ENCODE data around the gene MOB1A. TPM values are rescaled to one million over a fixed set of nuclear protein-coding genes. Genes with fewer than 3 reads are reported as not detected.
"Not testable (repeated sequence)": the region's sequence is repeated elsewhere in the genome, so short reads cannot be mapped to it uniquely, and the experiment has no call there.

Gene MOB1A
- total RNA-seq, 1 experiment from 2014 or later = 95.1 TPM

- Histone ChIP-seq H3K9me3 (ENCODE audit: control insufficient read depth, low read depth, low read length) (peaks cover 4% of the 10 kb centered on the region), H3K4me1 (ENCODE audit: insufficient read depth, low read length) (no peaks in the 10 kb centered on the region), H2BK15ac (ENCODE audit: low read depth, low read length) (no peak overlapping the region), H3K27ac (ENCODE audit: insufficient read length, low read depth, low read length) (no peak overlapping the region), H4K91ac (ENCODE audit: insufficient read length, low read depth, low read length) (no peak overlapping the region), H2BK12ac (ENCODE audit: insufficient read length, low read depth, low read length) (no peak overlapping the region), H2BK20ac (ENCODE audit: low read depth, low read length, poor library complexity, severe bottlenecking) (no peak overlapping the region), H4K20me1 (ENCODE audit: control insufficient read depth, insufficient read depth, insufficient read length) (no peaks in the 10 kb centered on the region), H3K79me2 (ENCODE audit: insufficient read depth, low read length) (no peaks in the 10 kb centered on the region), H3K14ac (ENCODE audit: insufficient read depth, low read length) (no peak overlapping the region), H3K23ac (ENCODE audit: insufficient read length, low read depth, low read length) (no peak overlapping the region), H2BK120ac (ENCODE audit: low read depth, low read length, poor library complexity, severe bottlenecking) (no peak overlapping the region), H3K27me3 (ENCODE audit: insufficient read depth, low read length) (no peaks in the 10 kb centered on the region), H3K23me2 (ENCODE audit: insufficient read length, low read depth, low read length, poor library complexity, severe bottlenecking) (no peaks in the 10 kb centered on the region), H3K4me2 (ENCODE audit: insufficient read depth, insufficient read length, low read length) (no peak overlapping the region), H2BK5ac (ENCODE audit: insufficient read length, low read length) (no peak overlapping the region), H4K8ac (replicated peaks; ENCODE audit: insufficient read length, low read depth, low read length) (no peak overlapping the region), H2AFZ (ENCODE audit: low read length) (no peak overlapping the region), H3T11ph (ENCODE audit: low read length) (no peak overlapping the region), H4K5ac (ENCODE audit: insufficient read length, low read depth, low read length) (no peak overlapping the region), H3K18ac (ENCODE audit: insufficient read length, low read depth, low read length) (no peak overlapping the region), H3K9ac (ENCODE audit: extremely low read depth, insufficient read length, low read length) (no peak overlapping the region), H3K79me1 (ENCODE audit: insufficient read depth, low read depth, low read length, poor library complexity, severe bottlenecking) (no peaks in the 10 kb centered on the region), H3K4ac (ENCODE audit: low read depth, low read length) (no peak overlapping the region), H3K56ac (ENCODE audit: insufficient read length, low read depth, low read length) (no peak overlapping the region), H2AK5ac (ENCODE audit: insufficient read length, low read length) (no peak overlapping the region)
- peaks cover 8 to 9% of the 10 kb centered on the region in 2 experiments for H3K9me3 Mint-ChIP-seq
- DNase-seq = no peak
- no CpG with 5 or more reads among the region's 3 CpGs for WGBS (ENCODE audit: extremely low coverage, insufficient read length, low lambda C conversion rate)
- peaks cover 2 to 8% (median 3%) of the 10 kb centered on the region in 3 experiments; a peak in 6 of 7 replicates for H3K36me3 Mint-ChIP-seq (ENCODE audit: insufficient read depth in 1 of 3, low read depth in 3 of 3)
- no peak overlapping the region for H3K27ac Mint-ChIP-seq
- TF ChIP-seq, protein P1, sequence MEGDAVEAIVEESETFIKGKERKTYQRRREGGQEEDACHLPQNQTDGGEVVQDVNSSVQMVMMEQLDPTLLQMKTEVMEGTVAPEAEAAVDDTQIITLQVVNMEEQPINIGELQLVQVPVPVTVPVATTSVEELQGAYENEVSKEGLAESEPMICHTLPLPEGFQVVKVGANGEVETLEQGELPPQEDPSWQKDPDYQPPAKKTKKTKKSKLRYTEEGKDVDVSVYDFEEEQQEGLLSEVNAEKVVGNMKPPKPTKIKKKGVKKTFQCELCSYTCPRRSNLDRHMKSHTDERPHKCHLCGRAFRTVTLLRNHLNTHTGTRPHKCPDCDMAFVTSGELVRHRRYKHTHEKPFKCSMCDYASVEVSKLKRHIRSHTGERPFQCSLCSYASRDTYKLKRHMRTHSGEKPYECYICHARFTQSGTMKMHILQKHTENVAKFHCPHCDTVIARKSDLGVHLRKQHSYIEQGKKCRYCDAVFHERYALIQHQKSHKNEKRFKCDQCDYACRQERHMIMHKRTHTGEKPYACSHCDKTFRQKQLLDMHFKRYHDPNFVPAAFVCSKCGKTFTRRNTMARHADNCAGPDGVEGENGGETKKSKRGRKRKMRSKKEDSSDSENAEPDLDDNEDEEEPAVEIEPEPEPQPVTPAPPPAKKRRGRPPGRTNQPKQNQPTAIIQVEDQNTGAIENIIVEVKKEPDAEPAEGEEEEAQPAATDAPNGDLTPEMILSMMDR (conservative IDR thresholded peaks at IDR 0.05) = peak; percentile 70
- H3K27me3 Mint-ChIP-seq (ENCODE audit: low read depth) = peaks cover 2% of the 10 kb centered on the region
- peaks cover 0 to 16% of the 10 kb centered on the region in 2 experiments; a peak in 3 of 4 replicates for H3K4me1 Mint-ChIP-seq
- no peak overlapping the region for H3K4me3 Mint-ChIP-seq
These were observed 50.5 kb downstream of the MOB1A start for GRCh38 chr2:74128206-74128605.

GRCh38 chr2:74123955-74124354 lies 54.7 kb downstream of the MOB1A start:
- H2AK5ac ChIP-seq (ENCODE audit: insufficient read length, low read length); H2BK20ac ChIP-seq (ENCODE audit: low read depth, low read length, poor library complexity, severe bottlenecking); H2BK12ac ChIP-seq (ENCODE audit: insufficient read length, low read depth, low read length); H3K27ac ChIP-seq (ENCODE audit: insufficient read length, low read depth, low read length); H3K14ac ChIP-seq (ENCODE audit: insufficient read depth, low read length); H3K56ac ChIP-seq (ENCODE audit: insufficient read length, low read depth, low read length); H3K27me3 ChIP-seq (ENCODE audit: insufficient read depth, low read length); H4K91ac ChIP-seq (ENCODE audit: insufficient read length, low read depth, low read length); H4K8ac ChIP-seq (replicated peaks; ENCODE audit: insufficient read length, low read depth, low read length); H3K27me3 Mint-ChIP-seq (ENCODE audit: low read depth); H3K79me2 ChIP-seq (ENCODE audit: insufficient read depth, low read length); H2BK5ac ChIP-seq (ENCODE audit: insufficient read length, low read length); H3K4me1 Mint-ChIP-seq; H3K27ac Mint-ChIP-seq; H3K9ac ChIP-seq (ENCODE audit: extremely low read depth, insufficient read length, low read length); H3K4me2 ChIP-seq (ENCODE audit: insufficient read depth, insufficient read length, low read length); H3K4ac ChIP-seq (ENCODE audit: low read depth, low read length); H3K79me1 ChIP-seq (ENCODE audit: insufficient read depth, low read depth, low read length, poor library complexity, severe bottlenecking); H3K36me3 Mint-ChIP-seq (ENCODE audit: insufficient read depth in 1 of 3, low read depth in 3 of 3); H2AFZ ChIP-seq (ENCODE audit: low read length); H3K18ac ChIP-seq (ENCODE audit: insufficient read length, low read depth, low read length); H2BK15ac ChIP-seq (ENCODE audit: low read depth, low read length); H3K23ac ChIP-seq (ENCODE audit: insufficient read length, low read depth, low read length); H2BK120ac ChIP-seq (ENCODE audit: low read depth, low read length, poor library complexity, severe bottlenecking); H3K4me1 ChIP-seq (ENCODE audit: insufficient read depth, low read length); H4K20me1 ChIP-seq (ENCODE audit: control insufficient read depth, insufficient read depth, insufficient read length); H4K5ac ChIP-seq (ENCODE audit: insufficient read length, low read depth, low read length); H3K23me2 ChIP-seq (ENCODE audit: insufficient read length, low read depth, low read length, poor library complexity, severe bottlenecking); DNase-seq; H3K4me3 Mint-ChIP-seq; H3T11ph ChIP-seq (ENCODE audit: low read length): not testable (repeated sequence)
- no CpG with 5 or more reads among the region's 29 CpGs for WGBS (ENCODE audit: extremely low coverage, insufficient read length, low lambda C conversion rate)
- peaks cover 16 to 18% of the 10 kb centered on the region in 2 experiments for H3K9me3 Mint-ChIP-seq
- peaks cover 13% of the 10 kb centered on the region for H3K9me3 ChIP-seq (ENCODE audit: control insufficient read depth, low read depth, low read length)

All from H9 (cell line).